Measurements from ENCODE around the gene NTHL1. TPM values are rescaled to one million over a fixed set of nuclear protein-coding genes. Genes with fewer than 3 reads are reported as not detected.

The NTHL1 gene
- polyA plus RNA-seq, 1 experiment = 10.7 TPM

GRCh38 chr16:2042986-2043666 lies 4.5 kb downstream of the NTHL1 start:
- POLR2A ChIA-PET = no interaction called here
- CTCF ChIA-PET = no interaction called here
- DNase-seq (ENCODE audit: low read depth, low spot score) = no peak

DNA sequence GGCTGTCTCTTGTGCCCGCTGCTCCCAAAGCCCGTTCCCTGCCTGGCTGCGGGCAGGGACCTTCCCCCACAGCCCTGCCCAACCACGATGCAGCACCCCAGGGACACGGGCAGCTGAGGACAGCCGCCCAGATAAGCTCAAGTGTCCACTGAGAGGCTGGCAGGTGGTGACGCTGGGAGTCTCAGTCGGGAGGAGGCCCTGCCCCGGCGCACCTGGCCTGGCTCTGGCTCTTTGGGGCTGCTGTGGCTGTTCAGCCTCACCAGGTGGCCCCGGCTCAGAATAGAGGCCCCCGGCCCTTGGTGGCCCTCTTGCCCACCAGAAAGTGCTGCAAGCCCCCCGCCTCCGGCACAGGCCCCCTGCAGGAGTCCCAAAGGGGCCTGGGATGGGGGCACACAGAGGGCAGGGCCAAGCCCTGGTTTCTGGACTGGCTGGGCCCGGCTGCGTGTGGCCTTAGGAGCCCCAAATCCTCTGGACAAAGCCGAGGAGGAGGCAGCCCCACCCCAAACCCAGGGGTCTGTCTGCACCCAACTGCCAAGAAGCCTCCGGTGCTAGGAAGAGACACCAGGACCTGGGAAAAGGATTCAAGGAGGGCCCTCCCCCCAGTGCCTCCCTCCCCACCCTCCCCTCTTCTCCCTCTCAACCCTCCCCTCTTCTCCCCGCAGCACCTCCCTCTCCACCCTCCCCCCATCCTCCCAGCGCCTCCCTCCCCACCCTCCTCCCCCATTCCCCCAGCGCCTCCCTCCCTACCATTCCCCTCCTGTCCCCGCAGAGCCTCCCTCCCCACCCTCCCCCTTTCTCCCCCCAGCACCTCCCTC lies 5.3 kb downstream of the NTHL1 start:
- ChIA-PET POLR2A (no interaction called here), CTCF (no interaction called here)
- Histone ChIP-seq H3K4me3 (ENCODE audit: low read depth, low read length) (no peak overlapping the region), H3K27ac (ENCODE audit: low read depth, low read length) (no peak overlapping the region), H3K27me3 (ENCODE audit: control insufficient read depth, insufficient read depth, low read length) (no peaks in the 10 kb centered on the region), H3K9me3 (ENCODE audit: control insufficient read depth, insufficient read depth, low read length) (no peaks in the 10 kb centered on the region; the same call in 1 of the 2 replicates)
- no peak for DNase-seq (ENCODE audit: low read depth, low spot score)
- TF ChIP-seq CTCF (IDR thresholded peaks at IDR 0.05; ENCODE audit: low read depth, low read length) = no peak

More at GRCh38 chr16:2042986-2043666, 4.5 kb downstream of the NTHL1 start:
- Histone ChIP-seq H3K9me3 (ENCODE audit: control insufficient read depth, insufficient read depth, low read length) (no peaks in the 10 kb centered on the region; the same call in 1 of the 2 replicates), H3K27me3 (ENCODE audit: control insufficient read depth, insufficient read depth, low read length) (no peaks in the 10 kb centered on the region), H3K27ac (ENCODE audit: low read depth, low read length) (no peak overlapping the region), H3K4me3 (ENCODE audit: low read depth, low read length) (no peak overlapping the region)
- no peak for TF ChIP-seq CTCF (IDR thresholded peaks at IDR 0.05; ENCODE audit: low read depth, low read length)

DNA sequence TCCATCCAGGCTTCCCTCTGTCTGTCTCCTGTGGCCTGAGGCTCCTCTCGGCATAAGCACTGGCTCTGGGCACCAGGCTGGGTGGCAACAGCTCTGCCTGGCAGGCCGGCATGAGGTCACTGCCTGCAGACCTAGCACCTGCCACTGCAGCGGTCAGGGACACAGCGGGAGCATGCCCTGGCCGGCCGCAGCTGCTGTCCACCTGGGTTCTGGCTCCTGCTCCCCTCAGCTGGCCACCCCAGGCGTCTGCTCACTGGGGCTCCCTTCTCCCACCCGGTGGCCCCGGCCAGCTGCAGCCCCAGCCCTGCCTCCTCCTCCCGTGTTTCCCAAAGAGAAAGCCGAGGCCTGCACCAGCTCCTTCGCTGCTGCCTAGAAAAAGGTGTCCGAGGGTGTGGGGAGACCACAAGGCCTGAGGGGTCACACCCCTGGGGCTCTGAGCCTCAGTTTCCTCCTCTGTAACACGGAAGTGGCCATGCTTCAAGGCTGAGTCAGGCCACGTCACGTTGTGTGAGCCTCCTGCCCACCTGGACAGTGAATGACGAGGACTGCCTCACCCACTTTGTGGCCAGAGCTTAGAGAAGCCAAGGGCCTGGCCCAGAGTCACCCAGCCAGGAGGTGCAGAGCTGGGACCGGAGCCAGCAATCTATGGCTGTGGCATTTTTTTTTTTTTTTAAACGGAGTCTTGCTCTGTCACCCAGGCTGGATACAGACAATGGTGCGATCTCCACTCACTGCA lies 6.7 kb downstream of the NTHL1 start:
- Histone ChIP-seq H3K9me3 (ENCODE audit: control insufficient read depth, insufficient read depth, low read length) (no peaks in the 10 kb centered on the region; the same call in 1 of the 2 replicates), H3K4me3 (ENCODE audit: low read depth, low read length) (no peak overlapping the region), H3K27ac (ENCODE audit: low read depth, low read length) (peak overlapping the region; percentile 91), H3K27me3 (ENCODE audit: control insufficient read depth, insufficient read depth, low read length) (no peaks in the 10 kb centered on the region)
- CTCF ChIA-PET = interaction anchor here (2.4 kb wide), 1 partner anchor 100 kb away, joined by 9 read pairs; no protein-coding TSS in a partner anchor
- TF ChIP-seq CTCF (IDR thresholded peaks at IDR 0.05; ENCODE audit: low read depth, low read length) = no peak
- DNase-seq (ENCODE audit: low read depth, low spot score) = no peak
- POLR2A ChIA-PET = interaction anchor here (0.5 to 2.2 kb wide), 3 partner anchors 76 to 347 kb away, joined by 5 to 12 read pairs (median 11); partner anchors contain the start of genes RPS2 and TRAF7

DNA sequence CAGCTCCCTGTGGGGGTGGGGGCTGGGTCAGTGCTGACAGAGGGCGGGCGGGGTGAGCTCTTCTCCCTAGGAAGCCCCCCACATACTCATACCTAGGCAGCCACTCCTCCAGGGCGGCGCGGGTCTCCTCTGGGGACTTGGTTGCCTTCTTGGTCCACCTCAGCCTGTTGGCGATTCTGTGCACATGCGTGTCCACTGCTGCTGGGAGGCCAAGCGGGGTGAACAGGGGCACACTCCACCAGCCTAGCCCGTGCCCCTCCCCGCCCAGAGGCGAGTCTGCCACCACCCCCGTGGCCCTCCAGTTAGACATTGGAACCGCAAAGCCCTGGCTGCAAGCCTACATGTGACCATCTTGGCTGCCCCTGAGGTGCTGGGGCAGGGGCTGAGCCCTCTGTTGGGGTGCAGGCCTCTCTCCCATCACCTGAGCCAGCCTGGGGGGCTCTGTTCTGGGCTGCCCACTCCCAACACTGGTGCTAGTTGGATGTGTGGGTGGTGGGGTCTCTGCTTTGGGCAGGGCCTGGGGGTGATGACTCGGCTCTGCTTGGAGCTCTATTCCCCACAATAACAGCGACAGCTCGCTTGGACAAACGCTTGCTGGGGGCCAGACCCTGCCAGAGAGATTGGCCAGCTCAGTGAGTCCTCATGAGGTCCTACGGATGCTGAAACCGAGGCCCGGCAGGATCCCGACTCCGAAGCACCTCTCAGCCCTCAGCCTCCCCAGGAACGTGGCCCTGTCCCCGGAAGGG lies 7.4 kb downstream of the NTHL1 start:
- no peak for TF ChIP-seq CTCF (IDR thresholded peaks at IDR 0.05; ENCODE audit: low read depth, low read length)
- POLR2A ChIA-PET = interaction anchor here (0.5 to 2.2 kb wide), 5 partner anchors 13 to 347 kb away, joined by 3 to 12 read pairs (median 5); partner anchors contain the start of genes NHERF2, RPS2 and TRAF7
- Histone ChIP-seq H3K9me3 (ENCODE audit: control insufficient read depth, insufficient read depth, low read length) (no peaks in the 10 kb centered on the region; the same call in 1 of the 2 replicates), H3K4me3 (ENCODE audit: low read depth, low read length) (no peak overlapping the region), H3K27ac (ENCODE audit: low read depth, low read length) (peak overlapping the region; percentile 91), H3K27me3 (ENCODE audit: control insufficient read depth, insufficient read depth, low read length) (no peaks in the 10 kb centered on the region)
- CTCF ChIA-PET = interaction anchor here (1.2 to 2.4 kb wide), 2 partner anchors 36 to 100 kb away, joined by 4 to 9 read pairs; no protein-coding TSS in a partner anchor
- DNase-seq (ENCODE audit: low read depth, low spot score) = no peak
